NCI-H2171 (cell line): ENCODE data around the gene KCNQ5.

Experiments used
- DNase-seq: peaks from one replicate; lab custom pipeline; 2025; lab: John Stamatoyannopoulos, UW

The KCNQ5 gene

DNA sequence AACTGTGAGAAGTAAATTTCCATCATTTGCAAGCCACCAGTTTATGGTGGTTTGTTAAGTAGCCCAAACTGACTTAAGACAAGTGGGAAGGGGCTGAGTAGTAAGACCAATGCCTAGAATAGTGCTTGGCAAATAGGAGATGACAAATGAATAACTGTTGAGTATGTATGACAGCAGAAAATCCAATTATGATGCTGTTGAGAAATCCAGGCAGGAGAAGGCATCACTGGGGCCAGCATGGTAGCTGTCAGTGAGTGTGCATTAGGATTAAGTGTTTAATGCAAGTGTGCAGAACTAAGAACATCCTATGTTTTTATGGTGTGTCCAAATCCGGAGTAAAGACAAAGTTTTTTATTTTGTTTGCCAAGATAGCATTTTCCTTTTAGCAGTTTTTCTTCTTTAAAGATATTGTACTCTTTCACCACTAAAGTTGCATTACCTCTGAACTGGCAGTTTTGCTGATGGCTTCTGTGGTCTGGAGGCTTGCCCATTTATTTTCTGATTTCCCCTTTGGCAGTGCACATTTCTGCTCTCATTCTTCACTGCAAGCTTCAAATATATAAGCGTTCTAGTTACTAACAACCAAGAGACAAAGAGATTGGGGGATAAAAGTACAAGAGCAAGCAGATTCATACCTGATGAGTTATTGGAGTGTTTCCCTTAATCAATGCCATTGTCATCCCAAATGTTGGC is 289.7 kb downstream of the KCNQ5 start:
- no peak for DNase-seq

DNA sequence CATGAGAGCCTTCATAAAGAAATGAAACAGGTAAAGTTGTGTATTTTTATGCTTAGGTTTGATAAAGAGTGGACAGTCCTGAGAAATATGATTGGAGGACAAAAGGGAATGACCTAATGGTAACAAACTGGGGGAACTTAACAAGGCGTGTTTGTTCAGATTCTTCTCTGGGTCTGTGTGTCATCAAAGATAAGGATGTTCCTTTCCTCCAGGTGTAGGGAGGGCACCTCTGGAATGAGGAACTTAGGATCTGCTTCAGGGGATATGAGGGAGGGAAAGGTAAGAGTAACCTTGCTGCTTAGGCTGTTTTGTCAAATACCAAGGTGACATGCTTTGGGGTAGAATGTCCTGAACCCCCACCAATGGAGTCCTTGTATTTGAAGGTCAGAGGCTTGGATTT is 291.9 kb downstream of the KCNQ5 start:
- no peak for DNase-seq

DNA sequence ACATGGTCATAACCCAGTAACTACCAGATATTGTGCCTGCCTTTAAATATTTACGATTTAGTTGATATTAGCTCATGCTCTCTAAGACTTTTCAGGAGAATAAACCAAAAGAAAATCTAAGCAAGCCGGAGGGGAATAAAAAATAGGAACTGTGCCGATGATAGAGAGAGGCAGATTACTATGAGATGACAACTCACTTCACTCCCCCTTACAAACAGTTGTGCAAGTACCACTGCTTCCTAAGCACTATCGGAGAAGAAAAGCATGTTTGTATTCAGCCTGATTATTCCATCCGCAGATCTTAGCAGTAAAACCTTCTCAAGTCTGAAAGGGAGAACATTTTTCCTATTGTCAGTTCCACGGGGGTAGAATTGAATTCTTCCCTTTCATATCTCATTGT is 294.4 kb downstream of the KCNQ5 start:
- DNase-seq, result no peak

DNA sequence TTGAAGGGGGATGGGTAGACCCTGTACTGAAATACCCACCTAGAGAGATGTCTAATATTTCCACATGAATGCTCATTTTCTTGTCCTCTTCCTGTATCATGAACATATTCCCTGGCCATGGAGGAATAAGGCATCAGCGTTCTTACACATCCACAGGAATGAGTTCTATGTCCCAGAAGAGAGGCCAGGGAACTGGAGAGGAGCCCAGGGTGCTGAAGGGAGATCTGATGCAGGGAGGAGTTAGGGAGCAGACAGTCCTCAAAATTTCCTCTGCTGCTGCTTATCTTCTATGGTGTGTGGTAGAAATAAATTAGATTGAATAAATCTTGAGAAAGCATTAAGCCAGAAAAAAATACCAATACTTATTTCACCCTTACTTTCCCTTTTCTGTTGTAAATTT is 295.0 kb downstream of the KCNQ5 start:
- no peak for DNase-seq

DNA sequence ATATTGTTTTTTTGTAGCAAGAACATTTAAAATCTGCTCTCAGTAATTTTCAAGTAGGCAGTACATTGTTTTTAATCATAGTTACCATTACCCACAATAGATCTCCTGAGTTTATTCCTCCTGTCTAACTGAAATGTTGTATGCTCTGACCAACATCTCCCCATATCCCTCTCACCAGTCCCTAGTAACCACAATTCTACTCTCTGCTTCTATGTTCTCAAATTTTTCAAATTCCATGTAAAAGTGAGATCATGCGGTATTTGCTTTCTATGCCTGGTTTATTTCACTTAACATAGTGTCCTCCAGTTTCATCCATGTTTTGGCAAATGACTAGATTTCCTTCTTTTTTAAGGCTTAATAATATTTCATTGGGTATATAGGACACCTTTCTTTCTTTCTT is 300.5 kb downstream of the KCNQ5 start:
- no peak for DNase-seq

DNA sequence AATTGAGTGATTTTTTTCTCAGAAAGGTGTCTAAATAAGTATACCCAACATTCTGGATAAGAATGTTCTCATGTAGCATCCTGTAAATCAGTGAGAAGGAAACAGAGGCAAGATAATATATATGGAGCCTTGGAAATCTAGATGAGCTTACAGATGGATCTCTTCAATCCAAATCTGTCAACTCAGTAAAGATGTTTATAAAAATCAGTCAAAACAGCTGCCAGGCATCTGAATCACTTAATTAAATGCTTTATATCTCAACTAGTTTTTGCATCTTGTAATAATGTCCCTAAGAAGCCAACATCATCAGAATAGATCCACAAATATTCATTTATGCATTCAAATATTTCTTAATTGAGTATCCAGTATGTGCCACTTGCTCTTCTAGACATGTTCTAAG is 303.3 kb downstream of the KCNQ5 start:
- no peak for DNase-seq

DNA sequence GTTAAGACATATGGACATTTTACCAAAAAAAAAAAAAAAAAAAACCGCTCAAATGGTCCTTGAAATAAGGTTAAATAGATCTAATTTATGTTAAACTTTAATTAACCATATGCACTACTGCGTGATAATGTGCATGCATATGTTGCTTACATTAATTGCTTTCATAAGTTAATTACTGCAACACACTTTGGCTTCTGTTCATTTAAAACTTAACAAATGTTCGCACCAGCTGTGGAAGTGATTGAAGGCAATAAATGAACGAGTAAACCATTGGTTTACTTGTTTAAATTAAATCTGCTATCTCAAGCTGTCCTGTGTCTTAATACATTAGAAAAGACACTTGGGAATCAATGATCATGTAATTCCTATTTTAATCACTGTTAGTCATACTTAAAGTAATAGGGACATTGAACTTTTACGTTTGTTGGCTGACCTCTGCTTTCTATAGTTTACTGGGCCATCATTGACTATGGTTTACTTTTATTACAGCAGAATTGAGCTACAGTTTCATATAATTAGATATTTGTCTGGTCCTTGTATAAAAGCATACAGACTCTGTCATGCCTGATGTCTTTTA is 308.8 kb downstream of the KCNQ5 start:
- DNase-seq, result no peak

DNA sequence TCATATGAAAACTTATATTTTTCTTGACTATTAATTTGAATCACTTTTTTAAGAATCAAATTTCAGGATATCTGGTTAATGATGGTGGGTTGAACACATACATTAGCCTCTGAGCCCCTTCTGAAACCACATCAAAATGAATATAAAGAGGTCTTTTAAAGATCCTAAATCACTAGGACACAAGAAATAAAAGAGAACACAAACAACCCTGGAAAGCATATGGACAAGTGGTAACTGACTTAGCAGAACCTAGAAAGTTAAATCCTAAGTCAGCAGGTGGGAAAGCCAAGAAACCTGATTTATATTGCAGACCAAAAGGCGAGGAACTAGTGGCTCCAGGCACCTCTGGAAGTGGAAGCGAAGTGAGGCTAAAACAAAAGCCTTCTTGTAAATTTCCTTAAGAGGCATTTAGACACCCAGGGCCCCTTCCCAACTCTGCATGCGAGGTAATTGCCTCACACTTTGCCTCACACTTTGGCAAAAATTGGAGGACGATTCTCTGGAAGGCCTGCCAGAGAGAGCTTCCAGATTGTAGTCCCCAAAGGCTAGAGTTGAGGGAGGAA is 309.5 kb downstream of the KCNQ5 start:
- DNase-seq, result no peak

DNA sequence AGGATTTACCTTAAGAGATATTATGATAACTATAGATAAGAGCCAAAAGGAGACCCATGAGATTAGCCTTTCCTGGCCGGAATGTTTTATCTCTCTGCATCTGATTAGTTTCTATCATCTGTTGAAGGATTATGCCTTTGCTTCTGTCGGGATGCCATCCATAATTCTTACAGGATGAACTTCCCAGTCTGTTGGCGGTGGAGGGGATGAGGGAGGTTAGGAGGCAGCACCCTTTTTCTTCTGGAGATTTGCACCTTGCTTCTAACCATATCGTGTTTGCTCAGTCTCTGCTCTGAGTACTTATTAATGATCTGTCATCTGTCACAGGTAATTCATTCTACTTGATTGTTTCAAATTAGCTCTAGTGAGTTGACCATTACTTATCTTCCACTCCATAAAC is 311.4 kb downstream of the KCNQ5 start:
- no peak for DNase-seq

DNA sequence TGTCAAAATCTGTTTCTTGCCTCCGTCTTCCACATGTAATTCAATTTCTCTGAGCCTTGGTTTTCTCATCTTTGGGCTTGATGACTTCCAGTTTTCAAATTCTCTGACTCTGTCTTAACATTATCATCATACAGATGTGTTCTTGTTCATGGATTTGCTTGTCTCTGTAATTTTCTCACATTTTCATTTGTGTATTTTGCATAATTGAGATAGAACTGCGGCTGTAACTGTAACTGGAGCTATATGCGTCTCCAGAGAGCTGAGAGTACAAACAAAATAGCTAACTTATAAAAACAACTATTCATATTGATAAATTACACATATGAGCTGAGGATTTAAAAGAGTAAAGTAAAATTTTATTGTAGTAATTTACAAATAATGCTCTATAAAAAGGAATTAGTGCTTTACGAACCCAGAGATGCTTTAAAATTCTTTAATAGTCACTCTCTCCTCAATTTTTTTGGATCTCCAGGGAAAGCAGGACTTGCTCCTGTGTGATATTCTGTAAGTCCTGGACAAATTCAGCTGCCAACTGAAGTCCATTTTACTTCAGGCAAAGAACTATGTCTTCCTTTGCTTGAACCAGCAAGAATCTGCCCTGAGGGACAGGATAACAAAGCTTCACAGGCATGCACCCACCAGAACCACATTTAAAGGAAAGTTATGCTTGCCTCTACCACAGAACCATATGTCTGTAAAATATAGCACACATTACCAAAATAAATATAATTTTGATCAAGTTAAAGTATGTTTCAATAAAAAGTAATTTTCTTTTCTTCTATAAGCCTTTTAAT is 315.1 kb downstream of the KCNQ5 start:
- no peak for DNase-seq

DNA sequence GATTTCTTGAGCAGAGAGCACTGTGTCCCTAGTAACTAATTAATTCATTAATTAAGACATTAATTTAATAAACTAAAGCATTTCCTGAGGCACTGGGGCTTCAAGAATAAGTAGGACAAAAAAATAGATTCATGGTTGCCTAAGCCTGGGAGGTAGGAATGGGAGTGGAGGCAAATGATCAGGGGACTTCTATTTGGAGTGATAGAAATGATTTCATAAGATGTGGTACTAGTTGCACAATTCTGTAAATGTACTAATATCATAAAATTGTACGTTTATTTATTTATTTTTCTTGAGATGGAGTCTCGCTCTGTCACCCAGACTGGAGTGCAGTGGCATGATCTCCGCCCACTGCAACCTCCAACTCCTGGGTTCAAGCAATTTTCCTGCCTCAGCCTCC is 316.2 kb downstream of the KCNQ5 start:
- no peak for DNase-seq

DNA sequence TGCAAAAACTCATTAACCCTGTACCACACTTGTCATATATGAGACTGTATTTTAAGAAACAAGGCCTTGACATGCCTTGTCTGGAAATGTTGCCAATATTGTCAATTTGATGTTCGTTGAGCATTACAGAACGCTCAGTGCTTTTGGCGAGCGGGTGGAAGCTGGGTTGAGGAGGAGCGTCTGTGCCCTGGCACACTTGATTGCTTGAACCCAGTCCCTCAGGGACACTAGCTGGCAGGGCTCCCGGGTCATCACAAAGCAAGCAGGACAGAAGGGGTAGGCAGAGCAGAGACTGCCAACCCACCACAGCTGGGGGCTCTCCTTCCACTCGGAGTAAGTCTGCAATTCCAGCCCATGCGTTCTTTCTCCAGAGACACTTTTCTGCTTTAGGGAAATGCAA is 317.1 kb downstream of the KCNQ5 start:
- no peak for DNase-seq

DNA sequence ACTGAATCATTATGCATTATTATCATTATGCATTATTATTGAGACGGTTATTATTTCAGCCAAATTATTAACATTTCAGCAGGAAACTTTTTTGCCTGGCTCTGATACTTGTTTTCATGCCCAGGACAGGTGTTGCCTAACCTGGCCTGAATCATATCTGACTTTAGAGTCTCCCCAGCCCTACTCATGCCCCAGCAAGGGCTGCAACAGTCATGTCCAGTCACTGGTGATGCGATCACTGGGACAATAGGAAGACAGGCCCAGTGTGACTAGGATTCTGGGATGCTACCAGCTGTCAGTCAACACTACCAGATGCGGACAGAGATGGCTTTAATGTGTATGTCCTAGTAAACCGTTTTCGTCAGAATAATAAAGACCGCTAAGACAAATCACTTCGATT is 318.4 kb downstream of the KCNQ5 start:
- DNase-seq, result no peak

DNA sequence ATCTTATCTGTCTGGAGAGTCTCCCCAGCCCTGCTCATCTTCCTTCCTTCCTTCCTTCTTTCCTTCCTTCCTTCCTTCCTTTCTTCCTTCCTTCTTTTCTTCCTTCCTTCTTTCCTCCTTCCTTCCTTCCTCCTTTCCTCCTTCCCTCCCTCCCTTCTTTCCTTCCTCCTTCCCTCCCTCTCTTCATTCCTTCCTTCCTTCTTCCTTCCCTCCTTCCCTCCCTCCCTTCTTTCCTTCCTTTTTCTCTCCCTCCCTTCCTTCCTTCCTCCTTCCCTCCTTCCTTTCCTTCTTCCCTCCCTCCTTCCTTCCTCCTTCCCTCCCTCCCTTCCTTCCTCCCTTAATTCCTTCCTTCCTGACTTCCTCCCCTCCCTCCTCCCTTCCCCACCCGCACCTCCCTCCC is 319.4 kb downstream of the KCNQ5 start:
- DNase-seq, result no peak

DNA sequence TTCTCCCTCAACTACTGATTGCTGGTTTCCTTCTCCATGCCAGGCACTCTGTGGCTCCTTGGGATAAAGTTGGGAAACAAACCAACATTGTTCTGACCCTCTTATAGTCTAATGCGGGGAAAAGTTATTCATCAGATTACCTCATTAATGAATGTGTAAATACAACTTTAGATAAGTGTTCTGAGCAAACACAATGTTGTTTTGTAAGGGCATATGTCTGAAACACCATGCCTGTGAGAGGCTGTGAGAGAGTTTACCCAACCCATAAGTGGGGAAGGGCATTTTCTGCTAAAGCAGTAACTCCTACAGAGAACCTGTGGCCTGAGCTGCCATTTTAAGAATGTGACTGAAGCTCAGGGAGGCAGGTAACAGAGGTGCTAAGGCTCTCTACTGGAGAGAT is 319.9 kb downstream of the KCNQ5 start:
- DNase-seq, result no peak

DNA sequence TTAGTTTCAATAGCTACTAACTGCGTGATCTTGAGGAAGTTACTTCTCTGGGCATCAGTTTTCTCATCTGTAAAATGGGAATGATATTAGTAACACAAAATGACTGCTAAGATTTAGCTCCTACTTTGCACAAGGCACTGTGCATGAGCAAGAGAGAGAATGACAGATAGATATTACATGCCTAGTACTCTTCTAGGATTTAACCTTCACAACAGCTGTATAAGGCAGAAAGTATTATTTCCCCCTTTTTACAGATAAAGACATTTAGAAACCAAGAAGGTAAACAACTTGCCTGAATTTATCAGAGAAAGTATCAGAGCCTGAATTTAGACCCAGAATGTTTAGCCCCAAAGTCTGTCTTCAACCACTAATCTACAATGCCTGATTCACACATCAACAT is 321.8 kb downstream of the KCNQ5 start:
- DNase-seq, result no peak

DNA sequence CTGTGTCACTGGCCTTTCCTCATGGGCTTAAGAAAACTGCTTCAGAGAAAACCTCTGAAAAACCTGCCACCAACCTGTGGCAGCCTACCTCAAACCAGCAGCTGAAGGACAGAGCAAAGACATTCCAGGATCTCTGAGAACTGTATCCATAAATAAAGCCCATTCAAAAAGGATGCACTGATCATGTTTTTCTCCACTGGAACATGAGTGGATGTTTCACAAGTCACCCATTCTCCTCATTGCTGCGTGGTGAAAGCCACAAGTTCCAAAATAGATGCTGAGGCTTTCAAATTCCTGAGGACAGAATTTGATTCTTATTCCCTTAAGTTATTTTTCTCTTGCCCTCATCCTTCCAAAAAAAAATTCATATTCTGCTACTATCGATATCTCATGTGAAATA is 322.8 kb downstream of the KCNQ5 start:
- DNase-seq, result no peak

DNA sequence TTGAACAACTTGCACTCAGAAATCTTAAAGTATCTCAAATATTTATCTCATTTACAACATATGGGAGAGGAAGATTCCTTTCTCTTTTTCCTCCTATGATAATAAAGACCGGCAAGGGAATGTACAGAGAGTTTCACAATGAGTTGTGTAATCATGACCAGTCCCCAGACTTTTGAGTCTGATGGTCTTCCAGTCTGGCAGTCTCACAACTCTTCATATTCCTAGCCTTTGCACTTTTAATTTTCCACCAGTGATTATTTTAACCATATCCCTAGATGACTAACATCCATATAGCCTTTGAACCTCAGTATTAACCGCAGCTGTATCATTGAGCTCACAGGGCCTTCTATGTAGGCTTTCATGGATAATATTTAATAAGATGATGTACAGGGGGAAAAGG is 324.9 kb downstream of the KCNQ5 start:
- no peak for DNase-seq

DNA sequence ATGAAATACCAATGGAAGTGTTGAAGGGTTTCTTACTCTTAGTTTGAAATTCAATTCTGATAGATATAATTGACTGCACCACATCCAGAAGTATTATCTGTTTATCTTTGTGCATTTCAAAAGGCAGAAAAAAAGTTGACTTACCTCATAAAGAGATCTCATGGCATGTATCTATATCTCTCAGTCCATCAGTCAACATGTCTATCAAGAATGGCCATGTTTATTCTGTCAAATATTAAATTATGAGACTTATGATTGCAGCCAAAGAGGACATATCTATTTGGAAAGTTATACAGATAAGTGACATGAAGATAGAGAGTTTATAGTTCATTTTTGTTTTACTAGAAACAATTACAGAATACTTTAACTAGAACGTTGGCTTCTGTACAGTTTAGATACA is 325.7 kb downstream of the KCNQ5 start:
- no peak for DNase-seq

DNA sequence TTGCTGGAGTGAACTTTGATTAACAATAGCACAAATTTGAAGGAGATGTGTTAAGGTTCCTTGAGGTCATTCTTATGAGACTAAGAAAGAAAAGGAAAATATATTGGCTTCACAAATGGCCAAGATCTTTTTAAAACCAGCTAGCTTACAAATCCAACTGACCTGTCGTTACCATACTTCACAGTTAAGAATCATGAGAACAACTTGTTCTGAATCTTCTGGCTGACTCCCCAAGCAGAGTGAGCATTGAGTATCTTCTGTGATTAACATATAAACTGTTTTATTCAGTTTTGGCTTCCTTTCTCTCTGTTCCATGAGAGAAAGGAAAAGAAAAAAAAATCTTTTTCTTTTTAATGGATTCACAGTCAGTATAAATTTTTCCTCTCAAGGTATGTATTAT is 326.3 kb downstream of the KCNQ5 start:
- no peak for DNase-seq

DNA sequence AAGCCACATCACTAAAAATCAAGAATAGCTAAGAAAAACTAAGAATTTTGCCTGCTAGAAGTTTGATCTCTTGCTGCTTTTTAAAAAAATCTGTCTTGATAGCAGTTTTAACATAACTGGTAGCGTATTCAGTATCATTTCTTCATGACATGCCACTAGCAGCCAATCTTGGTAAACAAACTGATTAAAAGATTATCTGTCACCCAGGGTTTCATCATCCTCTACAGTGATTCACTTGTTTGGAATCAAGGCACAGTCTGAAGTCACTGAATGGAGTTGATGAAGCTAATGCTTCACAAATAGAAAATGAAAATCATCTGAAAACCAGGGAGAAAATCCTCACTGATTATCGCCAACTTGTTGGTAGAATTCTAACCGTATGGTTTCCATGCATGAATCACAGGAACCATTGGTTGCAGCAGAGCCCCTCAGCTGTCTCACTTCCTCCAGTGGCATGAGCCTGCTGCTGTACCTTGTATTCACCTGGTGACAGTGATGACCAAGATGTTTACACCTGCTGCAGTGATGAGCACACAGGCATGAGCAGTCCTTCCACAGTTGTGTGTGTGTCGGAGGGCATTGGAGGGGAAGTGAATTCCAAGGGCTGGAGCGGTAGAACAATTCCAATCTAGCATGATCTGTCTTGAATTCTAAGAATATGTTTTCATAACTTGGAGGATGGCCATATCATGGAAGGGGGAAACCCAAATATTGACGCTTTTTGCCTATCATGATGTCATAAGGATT is 328.4 kb downstream of the KCNQ5 start:
- DNase-seq, result no peak

DNA sequence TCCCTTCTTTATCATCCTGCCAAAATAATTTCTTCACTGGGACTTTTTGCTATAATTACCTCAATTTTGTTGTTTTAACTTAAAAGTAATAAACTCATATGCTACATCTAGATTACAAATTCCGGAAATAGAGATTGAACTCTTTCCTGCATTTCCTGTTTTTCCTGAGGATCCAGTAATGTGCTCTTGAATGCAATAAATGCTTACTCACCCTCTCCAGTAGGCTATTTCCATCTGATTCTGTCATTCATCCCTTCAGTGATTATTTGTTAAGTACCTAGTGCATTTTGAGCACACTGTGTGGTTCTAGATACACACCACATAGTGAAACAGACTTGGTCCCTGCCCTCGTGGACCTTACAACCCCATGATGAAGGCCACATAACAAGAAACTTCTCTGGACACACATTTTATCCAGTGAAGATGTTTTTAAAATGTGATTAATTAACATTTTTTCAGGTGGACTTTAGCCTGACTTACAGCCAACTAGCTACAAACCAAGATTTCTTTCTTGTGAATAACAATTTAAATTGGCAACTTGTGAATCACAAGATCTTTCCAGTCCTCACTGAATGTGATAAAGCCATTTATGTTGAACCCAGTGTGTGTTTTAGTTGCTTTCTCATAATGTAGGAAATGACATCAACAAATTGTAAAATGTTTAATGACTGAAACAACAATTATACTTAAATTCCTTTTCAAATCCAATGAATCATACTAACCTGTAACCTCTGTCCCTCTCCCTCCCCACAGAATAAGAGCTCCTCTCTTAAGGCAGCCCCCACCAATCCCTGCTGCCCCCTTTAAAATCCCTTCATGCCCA is 331.2 kb downstream of the KCNQ5 start:
- DNase-seq, result no peak
